Upper lobe of left lung (tissue), 6 donors: ENCODE measurements around the gene STAC3. TPM values are rescaled to one million over a fixed set of nuclear protein-coding genes. Genes with fewer than 3 reads are reported as not detected.

Source experiments
- ATAC-seq, 2 donors: fragments of 200-7000 bp; cut with Tn5 transposase; one replicate each; pipeline ENCODE4 v1.9.1; 2022; ENCODE audit warnings: mild to moderate bottlenecking in 2 of 2, moderate library complexity in 2 of 2; ENCODE audit not compliant: low FRiP score in 2 of 2
- DNase-seq, 2 donors: peaks; one replicate each; pipeline ENCODE4 v3.0.0-alpha.2; 2019 to 2020
- H3K27ac ChIP-seq, 4 donors: fragments of 200-600 bp; sonication (generic); one replicate each; pipeline ENCODE4 v1.5.1; 2016 to 2019
- H3K27me3 ChIP-seq, 4 donors: fragments of 200-600 bp; sonication (generic); one replicate each; pipeline ENCODE4 v1.5.1; 2017 to 2019
- H3K36me3 ChIP-seq, 4 donors: fragments of 200-600 bp; sonication (generic); one replicate each; pipeline ENCODE4 v1.5.1; 2016 to 2019
- H3K4me1 ChIP-seq, 4 donors: fragments of 200-600 bp; sonication (generic); one replicate each; pipeline ENCODE4 v1.5.1; 2018 to 2019
- H3K4me3 ChIP-seq, 4 donors: fragments of 200-600 bp; sonication (generic); one replicate each; pipeline ENCODE4 v1.5.1; 2017 to 2019; ENCODE audit warnings: mild to moderate bottlenecking in 2 of 4, moderate library complexity in 1 of 4
- H3K9me3 ChIP-seq, 4 donors: fragments of 200-600 bp; sonication (generic); one replicate each; pipeline ENCODE4 v1.5.1; 2018 to 2019
- EP300 ChIP-seq, 4 donors: sonication (generic); formaldehyde crosslinking; IDR thresholded peaks; one replicate each; pipeline ENCODE4 v1.5.1; 2017; ENCODE audit warnings: antibody characterized with exemption in 4 of 4, control low read depth in 2 of 4
- POLR2A ChIP-seq, 4 donors: fragments of 450-650 bp; IDR thresholded peaks; one replicate each; pipeline ENCODE4 v1.5.1; 2016 to 2017; ENCODE audit warnings: antibody characterized with exemption in 4 of 4, mild to moderate bottlenecking in 2 of 4
- POLR2AphosphoS5 ChIP-seq, 2 donors: sonication (generic); formaldehyde crosslinking; IDR thresholded peaks; one replicate each; pipeline ENCODE4 v1.5.1; 2017; ENCODE audit warnings: antibody characterized with exemption in 2 of 2
- WGBS, 2 donors: methylation state at CpG; one replicate each; pipeline ENCODE4 v1.1.5; 2017 to 2018; 5-methylcytosine and 5-hydroxymethylcytosine counted together
- total RNA-seq, 6 donors: library from RNA; depleted of rRNA in 4 of 6; stranded (reverse); fragments of >200 nt in 4 of 6; gene quantifications; one replicate each; pipeline versions ENCODE4 v1.1.0 to v1.2.1, GENCODE V29; 2016 to 2021
- TF ChIP-seq, protein P1 (sequence below), 6 experiments: fragments of 450-650 bp in 4 of 6; fragments of 200-600 bp in 2 of 6; sonication (generic) in 2 of 6; IDR thresholded peaks; one replicate each; pipeline ENCODE4 v1.5.1; 2016 to 2019; ENCODE audit warnings: antibody characterized with exemption in 6 of 6
- donor health status: DM: no; HTN: no; CAD: no; lungs with moderate emphysema.
- donor health status: DM: no; HTN: yes; CAD: no; lungs with severe emphysema.

The STAC3 gene
- total RNA-seq, 6 donors from 2014 or later = 4.3 to 10.5 (median 5.6) TPM

DNA sequence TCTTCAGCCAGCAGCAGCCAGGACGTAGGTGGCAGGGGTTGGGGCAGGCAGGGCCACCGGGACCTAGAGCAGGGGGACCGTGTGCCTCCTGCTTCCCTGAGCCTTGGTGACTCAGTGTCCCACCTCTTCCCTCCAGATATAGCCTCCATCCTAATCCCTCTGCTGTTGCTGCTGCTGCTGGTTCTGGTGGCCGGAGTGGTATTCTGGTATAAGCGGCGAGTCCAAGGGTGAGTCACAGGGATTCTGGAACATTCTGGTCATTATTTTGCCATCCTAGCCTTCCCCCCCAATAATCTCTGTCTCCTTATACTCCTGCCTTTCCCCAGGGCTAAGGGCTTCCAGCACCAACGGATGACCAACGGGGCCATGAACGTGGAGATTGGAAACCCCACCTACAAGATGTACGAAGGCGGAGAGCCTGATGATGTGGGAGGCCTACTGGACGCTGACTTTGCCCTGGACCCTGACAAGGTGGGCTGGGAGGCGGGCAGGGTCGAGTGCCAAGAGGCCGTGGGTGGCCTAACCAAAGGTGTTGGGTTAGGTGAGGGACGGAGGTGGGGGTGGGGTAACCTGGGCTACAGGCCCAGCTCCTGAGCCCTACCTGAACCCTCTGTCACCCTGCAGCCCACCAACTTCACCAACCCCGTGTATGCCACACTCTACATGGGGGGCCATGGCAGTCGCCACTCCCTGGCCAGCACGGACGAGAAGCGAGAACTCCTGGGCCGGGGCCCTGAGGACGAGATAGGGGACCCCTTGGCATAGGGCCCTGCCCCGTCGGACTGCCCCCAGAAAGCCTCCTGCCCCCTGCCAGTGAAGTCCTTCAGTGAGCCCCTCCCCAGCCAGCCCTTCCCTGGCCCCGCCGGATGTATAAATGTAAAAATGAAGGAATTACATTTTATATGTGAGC is 38.9 kb downstream of the STAC3 start:
- peak in 1 of 2 donors; percentile 70 for DNase-seq
- no peaks in the 10 kb centered on the region for H3K9me3 ChIP-seq
- 86 to 91% methylated on average over 12 to 25 of the region's 27 CpGs for WGBS, 2 donors
- H3K36me3 ChIP-seq = peaks cover 0 to 45% (median 20%) of the 10 kb centered on the region in 4 donors
- peaks cover under 1 to 22% (median 15%) of the 10 kb centered on the region in 4 donors for H3K27me3 ChIP-seq
- H3K4me1 ChIP-seq = peaks cover 24 to 45% (median 26%) of the 10 kb centered on the region in 4 donors
- ATAC-seq = no peak
- TF ChIP-seq, protein P1, sequence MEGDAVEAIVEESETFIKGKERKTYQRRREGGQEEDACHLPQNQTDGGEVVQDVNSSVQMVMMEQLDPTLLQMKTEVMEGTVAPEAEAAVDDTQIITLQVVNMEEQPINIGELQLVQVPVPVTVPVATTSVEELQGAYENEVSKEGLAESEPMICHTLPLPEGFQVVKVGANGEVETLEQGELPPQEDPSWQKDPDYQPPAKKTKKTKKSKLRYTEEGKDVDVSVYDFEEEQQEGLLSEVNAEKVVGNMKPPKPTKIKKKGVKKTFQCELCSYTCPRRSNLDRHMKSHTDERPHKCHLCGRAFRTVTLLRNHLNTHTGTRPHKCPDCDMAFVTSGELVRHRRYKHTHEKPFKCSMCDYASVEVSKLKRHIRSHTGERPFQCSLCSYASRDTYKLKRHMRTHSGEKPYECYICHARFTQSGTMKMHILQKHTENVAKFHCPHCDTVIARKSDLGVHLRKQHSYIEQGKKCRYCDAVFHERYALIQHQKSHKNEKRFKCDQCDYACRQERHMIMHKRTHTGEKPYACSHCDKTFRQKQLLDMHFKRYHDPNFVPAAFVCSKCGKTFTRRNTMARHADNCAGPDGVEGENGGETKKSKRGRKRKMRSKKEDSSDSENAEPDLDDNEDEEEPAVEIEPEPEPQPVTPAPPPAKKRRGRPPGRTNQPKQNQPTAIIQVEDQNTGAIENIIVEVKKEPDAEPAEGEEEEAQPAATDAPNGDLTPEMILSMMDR (IDR thresholded peaks at IDR 0.05) = no peak
- TF ChIP-seq POLR2AphosphoS5 (IDR thresholded peaks at IDR 0.05) (no peak), EP300 (IDR thresholded peaks at IDR 0.05) (no peak), POLR2A (IDR thresholded peaks at IDR 0.05) (no peak)
- H3K4me3 ChIP-seq = no peak overlapping the region
- no peak overlapping the region for H3K27ac ChIP-seq

DNA sequence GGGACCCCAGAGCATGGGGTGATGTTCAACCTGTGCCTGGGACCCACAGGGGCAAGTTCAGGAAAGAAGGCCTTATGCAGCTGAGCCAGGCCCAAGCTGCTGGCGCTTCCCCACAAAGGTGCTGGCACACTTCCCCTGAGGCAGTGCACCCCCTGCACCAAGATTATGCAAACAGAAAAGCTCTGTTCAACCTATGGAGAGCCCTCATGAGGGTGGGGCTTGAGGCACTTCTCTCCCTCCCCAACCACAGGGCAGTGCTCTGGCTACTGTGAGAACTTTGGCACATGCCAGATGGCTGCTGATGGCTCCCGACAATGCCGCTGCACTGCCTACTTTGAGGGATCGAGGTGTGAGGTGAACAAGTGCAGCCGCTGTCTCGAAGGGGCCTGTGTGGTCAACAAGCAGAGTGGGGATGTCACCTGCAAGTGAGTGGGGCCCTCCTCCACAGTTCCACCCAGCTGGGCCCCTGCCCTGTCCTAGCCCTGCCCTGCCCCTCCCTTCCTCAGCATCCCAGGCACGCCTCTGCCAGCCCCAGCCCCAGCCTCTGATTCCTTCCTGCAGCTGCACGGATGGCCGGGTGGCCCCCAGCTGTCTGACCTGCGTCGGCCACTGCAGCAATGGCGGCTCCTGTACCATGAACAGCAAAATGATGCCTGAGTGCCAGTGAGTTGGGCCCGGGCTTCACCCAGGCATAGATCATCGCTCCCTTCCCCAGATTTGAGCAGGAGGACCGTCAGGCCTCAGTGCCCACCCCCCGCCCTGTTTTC is 39.9 kb downstream of the STAC3 start:
- no peaks in the 10 kb centered on the region for H3K9me3 ChIP-seq
- no peak overlapping the region for H3K27ac ChIP-seq
- peaks cover 0 to 53% (median 26%) of the 10 kb centered on the region in 4 donors for H3K36me3 ChIP-seq
- no peak for TF ChIP-seq POLR2AphosphoS5 (IDR thresholded peaks at IDR 0.05)
- TF ChIP-seq POLR2A (IDR thresholded peaks at IDR 0.05) = no peak
- TF ChIP-seq, protein P1 (IDR thresholded peaks at IDR 0.05) = no peak
- no peak for TF ChIP-seq EP300 (IDR thresholded peaks at IDR 0.05)
- H3K27me3 ChIP-seq = peaks cover 0 to 15% (median 8%) of the 10 kb centered on the region in 4 donors
- peak in 1 of 2 donors; percentile 72 for DNase-seq
- 84 to 87% methylated on average over 13 to 16 of the region's 16 CpGs for WGBS, 2 donors
- no peak overlapping the region for H3K4me3 ChIP-seq
- H3K4me1 ChIP-seq = peaks cover 16 to 36% (median 19%) of the 10 kb centered on the region in 4 donors
- no peak for ATAC-seq

DNA sequence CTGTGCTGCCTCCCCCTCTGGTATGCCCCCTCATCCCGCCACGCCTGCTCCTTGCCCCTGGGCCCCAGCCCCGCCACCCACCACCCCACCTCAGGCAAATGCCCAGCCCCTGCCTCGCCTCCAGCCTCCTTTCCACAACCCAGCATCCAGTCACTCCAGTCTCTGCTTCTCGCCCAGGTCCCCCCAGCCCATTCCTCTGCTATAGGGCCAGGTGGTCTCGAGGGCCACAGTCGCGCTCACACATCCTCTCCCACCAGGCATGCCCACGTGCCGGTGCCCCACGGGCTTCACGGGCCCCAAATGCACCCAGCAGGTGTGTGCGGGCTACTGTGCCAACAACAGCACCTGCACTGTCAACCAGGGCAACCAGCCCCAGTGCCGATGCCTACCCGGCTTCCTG is 40.5 kb downstream of the STAC3 start:
- DNase-seq = peak in 1 of 2 donors; percentile 79
- no peak for ATAC-seq
- H3K36me3 ChIP-seq = peaks cover 0 to 60% (median 32%) of the 10 kb centered on the region in 4 donors
- TF ChIP-seq POLR2AphosphoS5 (IDR thresholded peaks at IDR 0.05) (no peak), EP300 (IDR thresholded peaks at IDR 0.05) (no peak)
- no peak overlapping the region for H3K4me3 ChIP-seq
- 95 to 97% methylated on average over 13 to 15 of the region's 15 CpGs for WGBS, 2 donors
- H3K9me3 ChIP-seq = no peaks in the 10 kb centered on the region
- H3K4me1 ChIP-seq = peaks cover 12 to 29% (median 14%) of the 10 kb centered on the region in 4 donors
- peaks cover 0 to 9% (median 4%) of the 10 kb centered on the region in 4 donors for H3K27me3 ChIP-seq
- H3K27ac ChIP-seq = no peak overlapping the region

- peaks cover 12 to 24% (median 14%) of the 10 kb centered on the region in 4 donors for H3K4me1 ChIP-seq
- H3K27me3 ChIP-seq = peaks cover 0 to 4% (median 1%) of the 10 kb centered on the region in 4 donors
- peaks cover 0 to 65% (median 38%) of the 10 kb centered on the region in 4 donors for H3K36me3 ChIP-seq
- H3K9me3 ChIP-seq = no peaks in the 10 kb centered on the region
- ATAC-seq = no peak
- peak in 1 of 2 donors; percentile 71 for DNase-seq
- TF ChIP-seq POLR2AphosphoS5 (IDR thresholded peaks at IDR 0.05) (no peak), EP300 (IDR thresholded peaks at IDR 0.05) (no peak), POLR2A (IDR thresholded peaks at IDR 0.05) (no peak)
- TF ChIP-seq, protein P1 (IDR thresholded peaks at IDR 0.05) = no peak
- no peak overlapping the region for H3K4me3 ChIP-seq
- whole genome bisulfite sequencing, 2 donors = 77 to 86% methylated on average over 3 to 8 of the region's 8 CpGs
- no peak overlapping the region for H3K27ac ChIP-seq
These were observed 41.1 kb downstream of the STAC3 start for GRCh38 chr12:57209916-57210315.
